ENCODE data around the gene PVR. TPM values are rescaled to one million over a fixed set of nuclear protein-coding genes. Genes with fewer than 3 reads are reported as not detected.
"Not testable (repeated sequence)": the region's sequence is repeated elsewhere in the genome, so short reads cannot be mapped to it uniquely, and the experiment has no call there.

The PVR gene
- polyA plus RNA-seq, 1 donor from 2014 or later = 19.1 TPM

DNA sequence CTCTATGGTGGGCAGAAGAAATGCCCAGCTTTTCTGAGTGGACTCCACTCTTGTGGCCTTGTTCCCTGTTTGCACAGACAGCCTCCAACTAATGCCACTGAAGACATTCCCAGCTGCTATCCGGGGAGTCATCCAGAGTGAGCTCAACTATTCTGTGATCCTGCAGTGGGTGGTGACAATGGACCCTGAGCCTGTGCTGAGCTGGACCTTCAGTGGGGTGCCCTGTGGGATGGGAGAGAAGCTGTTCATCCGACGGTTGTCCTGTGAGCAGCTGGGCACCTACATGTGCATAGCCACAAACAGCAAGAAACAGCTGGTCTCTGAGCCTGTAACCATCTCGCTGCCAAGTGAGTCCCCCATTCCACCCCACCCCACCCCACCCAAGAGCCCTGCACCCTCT, 20.1 kb upstream of the PVR start:
- H3K27ac ChIP-seq (ENCODE audit: low read length) = no peak overlapping the region
- H3K4me2 ChIP-seq (ENCODE audit: low read length) = no peak overlapping the region
- no peak overlapping the region for H2AFZ ChIP-seq (ENCODE audit: low read depth, low read length)
- H3K9me2 ChIP-seq (ENCODE audit: insufficient read depth, low read length) = no peaks in the 10 kb centered on the region
- H3F3A ChIP-seq (ENCODE audit: insufficient read depth, low read length, poor library complexity, severe bottlenecking) = no peaks in the 10 kb centered on the region
- no peaks in the 10 kb centered on the region for H4K20me1 ChIP-seq (ENCODE audit: insufficient read depth)
- H3K4me3 ChIP-seq (ENCODE audit: low read length) = no peak overlapping the region
- H3K9me3 ChIP-seq (ENCODE audit: low read length) = no peaks in the 10 kb centered on the region
- no peak for TF ChIP-seq POLR2AphosphoS5 (IDR thresholded peaks at IDR 0.05)
- TF ChIP-seq EZH2 (IDR thresholded peaks at IDR 0.05; ENCODE audit: borderline replicate concordance, insufficient read depth, low read length, poor library complexity, severe bottlenecking) = no peak
- TF ChIP-seq TAF1 (IDR thresholded peaks at IDR 0.05; ENCODE audit: low read depth) = no peak
- TF ChIP-seq SMC3 (conservative IDR thresholded peaks at IDR 0.05; ENCODE audit: poor library complexity) = no peak
- TF ChIP-seq MXI1 (conservative IDR thresholded peaks at IDR 0.05; ENCODE audit: poor library complexity, severe bottlenecking) = no peak
- no peak for TF ChIP-seq EP300 (conservative IDR thresholded peaks at IDR 0.05; ENCODE audit: poor library complexity, severe bottlenecking)
- TF ChIP-seq, protein P1, sequence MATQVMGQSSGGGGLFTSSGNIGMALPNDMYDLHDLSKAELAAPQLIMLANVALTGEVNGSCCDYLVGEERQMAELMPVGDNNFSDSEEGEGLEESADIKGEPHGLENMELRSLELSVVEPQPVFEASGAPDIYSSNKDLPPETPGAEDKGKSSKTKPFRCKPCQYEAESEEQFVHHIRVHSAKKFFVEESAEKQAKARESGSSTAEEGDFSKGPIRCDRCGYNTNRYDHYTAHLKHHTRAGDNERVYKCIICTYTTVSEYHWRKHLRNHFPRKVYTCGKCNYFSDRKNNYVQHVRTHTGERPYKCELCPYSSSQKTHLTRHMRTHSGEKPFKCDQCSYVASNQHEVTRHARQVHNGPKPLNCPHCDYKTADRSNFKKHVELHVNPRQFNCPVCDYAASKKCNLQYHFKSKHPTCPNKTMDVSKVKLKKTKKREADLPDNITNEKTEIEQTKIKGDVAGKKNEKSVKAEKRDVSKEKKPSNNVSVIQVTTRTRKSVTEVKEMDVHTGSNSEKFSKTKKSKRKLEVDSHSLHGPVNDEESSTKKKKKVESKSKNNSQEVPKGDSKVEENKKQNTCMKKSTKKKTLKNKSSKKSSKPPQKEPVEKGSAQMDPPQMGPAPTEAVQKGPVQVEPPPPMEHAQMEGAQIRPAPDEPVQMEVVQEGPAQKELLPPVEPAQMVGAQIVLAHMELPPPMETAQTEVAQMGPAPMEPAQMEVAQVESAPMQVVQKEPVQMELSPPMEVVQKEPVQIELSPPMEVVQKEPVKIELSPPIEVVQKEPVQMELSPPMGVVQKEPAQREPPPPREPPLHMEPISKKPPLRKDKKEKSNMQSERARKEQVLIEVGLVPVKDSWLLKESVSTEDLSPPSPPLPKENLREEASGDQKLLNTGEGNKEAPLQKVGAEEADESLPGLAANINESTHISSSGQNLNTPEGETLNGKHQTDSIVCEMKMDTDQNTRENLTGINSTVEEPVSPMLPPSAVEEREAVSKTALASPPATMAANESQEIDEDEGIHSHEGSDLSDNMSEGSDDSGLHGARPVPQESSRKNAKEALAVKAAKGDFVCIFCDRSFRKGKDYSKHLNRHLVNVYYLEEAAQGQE (IDR thresholded peaks at IDR 0.05; ENCODE audit: borderline replicate concordance) = no peak
- TF ChIP-seq, protein P2, sequence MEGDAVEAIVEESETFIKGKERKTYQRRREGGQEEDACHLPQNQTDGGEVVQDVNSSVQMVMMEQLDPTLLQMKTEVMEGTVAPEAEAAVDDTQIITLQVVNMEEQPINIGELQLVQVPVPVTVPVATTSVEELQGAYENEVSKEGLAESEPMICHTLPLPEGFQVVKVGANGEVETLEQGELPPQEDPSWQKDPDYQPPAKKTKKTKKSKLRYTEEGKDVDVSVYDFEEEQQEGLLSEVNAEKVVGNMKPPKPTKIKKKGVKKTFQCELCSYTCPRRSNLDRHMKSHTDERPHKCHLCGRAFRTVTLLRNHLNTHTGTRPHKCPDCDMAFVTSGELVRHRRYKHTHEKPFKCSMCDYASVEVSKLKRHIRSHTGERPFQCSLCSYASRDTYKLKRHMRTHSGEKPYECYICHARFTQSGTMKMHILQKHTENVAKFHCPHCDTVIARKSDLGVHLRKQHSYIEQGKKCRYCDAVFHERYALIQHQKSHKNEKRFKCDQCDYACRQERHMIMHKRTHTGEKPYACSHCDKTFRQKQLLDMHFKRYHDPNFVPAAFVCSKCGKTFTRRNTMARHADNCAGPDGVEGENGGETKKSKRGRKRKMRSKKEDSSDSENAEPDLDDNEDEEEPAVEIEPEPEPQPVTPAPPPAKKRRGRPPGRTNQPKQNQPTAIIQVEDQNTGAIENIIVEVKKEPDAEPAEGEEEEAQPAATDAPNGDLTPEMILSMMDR (IDR thresholded peaks at IDR 0.05; ENCODE audit: poor library complexity, severe bottlenecking) = no peak
- no peak for TF ChIP-seq RAD21 (conservative IDR thresholded peaks at IDR 0.05)
- H3K9ac ChIP-seq (ENCODE audit: low read length) = no peak overlapping the region
- H3K27me3 ChIP-seq (ENCODE audit: insufficient read depth, low read depth, low read length) = no peaks in the 10 kb centered on the region
- no peaks in the 10 kb centered on the region for H3K79me2 ChIP-seq (replicated peaks; ENCODE audit: insufficient read depth, low read length)
- H3K36me3 ChIP-seq (ENCODE audit: insufficient read depth, low read length) = no peaks in the 10 kb centered on the region

DNA sequence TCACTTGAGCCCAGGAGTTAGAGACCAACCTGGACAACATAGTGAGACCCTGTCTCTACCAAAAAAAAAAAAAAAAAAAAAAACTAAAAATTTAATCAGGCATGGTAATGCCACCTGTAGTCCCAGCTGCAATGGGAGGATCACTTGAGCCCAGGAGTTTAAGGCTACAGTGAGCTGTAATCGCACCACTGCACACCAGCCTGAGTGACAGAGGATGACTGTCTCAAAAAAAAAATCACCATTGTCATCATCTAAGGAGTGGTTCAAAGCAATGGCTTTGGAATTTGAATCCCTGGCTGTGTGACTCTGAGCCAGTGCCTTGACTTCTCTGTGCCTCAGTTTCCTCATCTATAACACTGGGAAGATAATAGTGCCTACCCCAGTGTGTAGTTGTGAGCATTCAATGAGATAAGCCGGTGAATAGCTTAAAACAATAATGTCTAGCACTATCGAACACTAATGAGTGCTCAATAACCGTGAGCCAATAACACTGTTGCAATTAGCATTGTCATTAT, 18.8 kb upstream of the PVR start:
- H3K27me3 ChIP-seq (ENCODE audit: insufficient read depth, low read depth, low read length) = no peaks in the 10 kb centered on the region
- no peak overlapping the region for H3K4me2 ChIP-seq (ENCODE audit: low read length)
- H3K9me2 ChIP-seq (ENCODE audit: insufficient read depth, low read length) = no peaks in the 10 kb centered on the region
- H3K9me3 ChIP-seq (ENCODE audit: low read length) = no peaks in the 10 kb centered on the region
- TF ChIP-seq SMC3 (conservative IDR thresholded peaks at IDR 0.05; ENCODE audit: poor library complexity) (no peak), RAD21 (conservative IDR thresholded peaks at IDR 0.05) (no peak), MXI1 (conservative IDR thresholded peaks at IDR 0.05; ENCODE audit: poor library complexity, severe bottlenecking) (no peak), EP300 (conservative IDR thresholded peaks at IDR 0.05; ENCODE audit: poor library complexity, severe bottlenecking) (no peak), EZH2 (IDR thresholded peaks at IDR 0.05; ENCODE audit: borderline replicate concordance, insufficient read depth, low read length, poor library complexity, severe bottlenecking) (no peak), TAF1 (IDR thresholded peaks at IDR 0.05; ENCODE audit: low read depth) (no peak), POLR2AphosphoS5 (IDR thresholded peaks at IDR 0.05) (no peak)
- TF ChIP-seq, protein P1 (IDR thresholded peaks at IDR 0.05; ENCODE audit: borderline replicate concordance) = no peak
- TF ChIP-seq, protein P2 (IDR thresholded peaks at IDR 0.05; ENCODE audit: poor library complexity, severe bottlenecking) = no peak
- no peaks in the 10 kb centered on the region for H3K36me3 ChIP-seq (ENCODE audit: insufficient read depth, low read length)
- no peaks in the 10 kb centered on the region for H3F3A ChIP-seq (ENCODE audit: insufficient read depth, low read length, poor library complexity, severe bottlenecking)
- no peak overlapping the region for H3K9ac ChIP-seq (ENCODE audit: low read length)
- H3K79me2 ChIP-seq (replicated peaks; ENCODE audit: insufficient read depth, low read length) = no peaks in the 10 kb centered on the region
- H2AFZ ChIP-seq (ENCODE audit: low read depth, low read length) = no peak overlapping the region
- no peak overlapping the region for H3K4me3 ChIP-seq (ENCODE audit: low read length)
- H3K27ac ChIP-seq (ENCODE audit: low read length) = no peak overlapping the region
- H4K20me1 ChIP-seq (ENCODE audit: insufficient read depth) = no peaks in the 10 kb centered on the region

GRCh38 chr19:44625637-44626036, 18.1 kb upstream of the PVR start:
- H3K9me3 ChIP-seq (ENCODE audit: low read length); H3K4me3 ChIP-seq (ENCODE audit: low read length); H3K27ac ChIP-seq (ENCODE audit: low read length); H3F3A ChIP-seq (ENCODE audit: insufficient read depth, low read length, poor library complexity, severe bottlenecking); H3K27me3 ChIP-seq (ENCODE audit: insufficient read depth, low read depth, low read length); H3K4me2 ChIP-seq (ENCODE audit: low read length); H2AFZ ChIP-seq (ENCODE audit: low read depth, low read length); H3K36me3 ChIP-seq (ENCODE audit: insufficient read depth, low read length); H3K9me2 ChIP-seq (ENCODE audit: insufficient read depth, low read length); H3K79me2 ChIP-seq (replicated peaks; ENCODE audit: insufficient read depth, low read length); H3K9ac ChIP-seq (ENCODE audit: low read length); H4K20me1 ChIP-seq (ENCODE audit: insufficient read depth): not testable (repeated sequence)

Data from neural cell (in vitro differentiated cells).